Measurements from ENCODE around the gene NEURL3. TPM values are rescaled to one million over a fixed set of nuclear protein-coding genes. Genes with fewer than 3 reads are reported as not detected.
A peak's percentile ranks its signal among the peaks of the same experiment; 100 is the strongest.
"Not testable (repeated sequence)": the region's sequence is repeated elsewhere in the genome, so short reads cannot be mapped to it uniquely, and the experiment has no call there.

NEURL3 gene
- total RNA-seq, 1 donor from 2014 or later = 0.51 TPM

GRCh38 chr2:96506016-96506906 is 1.1 kb upstream of the NEURL3 start:
- no peak for DNase-seq

GRCh38 chr2:96503637-96504243 is 1.4 kb downstream of the NEURL3 start:
- DNase-seq = no peak

- peak; percentile 30 for DNase-seq
Observed at GRCh38 chr2:96502891-96503636, 2.1 kb downstream of the NEURL3 start.

DNA sequence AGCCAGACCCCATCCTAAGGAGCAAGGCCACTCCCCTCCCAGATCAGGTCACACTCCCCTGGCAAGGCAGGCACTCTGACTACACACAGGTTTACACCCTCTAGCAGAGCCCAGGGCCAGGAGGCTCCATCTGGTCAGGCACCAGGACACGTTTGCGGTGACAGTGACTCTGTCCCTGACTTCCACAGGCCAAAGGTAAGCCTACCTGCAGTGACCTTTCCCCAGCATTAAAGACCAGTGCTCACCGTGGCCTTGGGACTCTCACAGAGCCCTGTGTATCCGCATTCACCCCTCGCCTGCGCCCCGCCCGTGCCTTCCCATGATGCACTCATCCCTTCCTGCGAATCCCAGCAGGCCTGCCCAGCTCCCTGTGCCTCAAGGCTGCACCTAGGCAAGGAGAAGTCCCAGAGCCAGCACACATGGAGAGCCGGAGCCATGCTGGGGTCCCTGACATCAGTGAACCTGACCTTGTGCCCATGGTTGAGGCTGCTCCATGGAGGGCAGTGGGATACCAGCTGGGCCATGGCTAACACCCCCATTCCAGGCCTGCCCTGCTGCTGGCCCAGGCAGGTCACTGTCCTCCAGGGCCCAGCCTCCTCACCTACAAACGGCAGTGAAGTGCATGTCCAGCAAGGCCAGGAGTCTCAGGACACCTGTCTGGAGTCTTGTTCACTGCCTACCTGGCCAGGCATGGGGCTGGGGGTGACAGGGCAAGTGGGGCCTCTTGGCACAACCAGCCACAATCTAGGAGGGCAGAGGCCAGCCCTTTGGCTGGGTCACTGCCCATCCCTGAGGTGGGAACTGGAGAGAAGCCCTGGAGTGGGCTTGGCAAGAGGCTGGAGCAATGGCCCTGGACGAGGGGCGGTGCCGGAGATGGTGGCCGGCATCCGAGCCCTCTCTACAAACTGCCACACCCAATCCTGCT is 3.0 kb downstream of the NEURL3 start:
- no peak for DNase-seq

GRCh38 chr2:96501471-96501874 is 3.7 kb downstream of the NEURL3 start:
- DNase-seq = peak; percentile 56

DNA sequence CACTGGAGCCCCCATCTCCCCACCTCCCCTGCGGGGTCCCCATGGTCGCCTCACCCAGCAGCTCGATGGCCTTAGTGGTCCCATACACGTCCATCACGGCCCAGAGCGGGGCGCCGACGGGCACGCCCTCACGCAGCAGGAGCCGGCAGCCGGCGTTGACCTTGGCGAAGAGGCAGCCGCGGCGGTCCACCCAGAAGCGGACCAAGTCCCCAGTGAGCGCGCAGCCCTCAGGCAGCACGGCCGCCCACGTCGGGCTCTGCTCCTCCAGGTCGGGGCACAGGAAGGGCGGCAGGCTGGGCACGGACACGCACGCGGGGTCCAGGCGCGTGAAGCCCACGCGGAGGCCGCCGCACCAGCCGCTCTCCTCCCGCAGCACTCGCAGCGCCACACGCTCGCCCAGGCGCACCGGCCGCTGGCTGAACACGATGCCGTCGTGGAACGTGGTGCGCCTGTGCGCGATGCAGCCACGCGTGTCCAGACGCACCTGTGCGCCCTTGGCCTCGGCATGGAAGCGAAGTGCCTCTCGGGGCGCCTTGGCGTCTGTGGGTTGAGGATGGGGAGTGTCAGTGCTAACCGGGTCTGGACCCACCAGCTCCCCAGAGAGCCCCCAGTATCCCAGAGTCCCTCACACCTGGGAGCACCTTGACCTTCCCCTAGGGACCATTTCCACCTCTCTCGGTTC is 4.6 kb downstream of the NEURL3 start:
- no peak for DNase-seq

DNA sequence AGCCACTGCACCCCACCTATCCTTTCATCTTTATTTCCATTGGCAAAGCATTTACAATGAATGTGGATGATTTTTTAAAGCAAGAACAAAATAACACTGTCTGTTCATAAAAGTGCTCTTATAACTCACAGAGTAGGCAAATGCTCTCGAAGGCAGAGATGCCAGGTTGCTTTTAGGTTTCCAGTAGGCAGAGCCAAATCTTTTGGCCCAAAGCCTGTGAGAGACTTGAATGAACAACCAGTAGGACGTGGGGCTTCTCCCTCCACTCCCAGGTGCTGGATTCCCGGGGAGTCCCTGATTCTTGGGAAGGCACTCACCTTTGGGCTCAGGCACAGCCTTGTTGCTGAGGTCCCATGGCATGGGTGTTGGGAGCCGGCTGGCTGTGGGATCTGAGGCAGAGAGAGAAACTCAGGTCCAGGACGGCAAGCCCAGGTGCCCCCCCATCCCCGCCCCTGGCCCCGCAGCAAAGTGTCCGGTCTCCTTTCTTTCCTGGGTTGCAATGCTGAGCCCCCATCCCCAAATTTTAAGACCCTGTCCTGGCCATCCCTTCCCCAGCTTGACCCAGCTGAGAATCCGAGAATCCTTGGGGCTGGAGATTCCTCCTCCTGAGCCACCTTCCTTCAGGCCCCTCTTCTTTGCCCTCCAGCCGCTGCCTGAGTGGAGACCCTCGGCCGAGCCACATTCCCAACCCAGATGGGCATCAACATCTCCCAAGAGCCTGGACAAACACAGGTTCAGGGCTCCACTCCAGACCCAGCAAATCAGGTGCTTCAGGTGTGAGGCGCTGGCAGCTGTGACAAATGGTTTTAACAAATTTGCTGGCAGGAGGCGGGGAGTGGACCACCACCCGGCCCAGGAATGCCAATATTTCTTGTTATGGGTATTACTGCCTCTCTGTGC is 5.8 kb downstream of the NEURL3 start:
- DNase-seq = no peak

DNA sequence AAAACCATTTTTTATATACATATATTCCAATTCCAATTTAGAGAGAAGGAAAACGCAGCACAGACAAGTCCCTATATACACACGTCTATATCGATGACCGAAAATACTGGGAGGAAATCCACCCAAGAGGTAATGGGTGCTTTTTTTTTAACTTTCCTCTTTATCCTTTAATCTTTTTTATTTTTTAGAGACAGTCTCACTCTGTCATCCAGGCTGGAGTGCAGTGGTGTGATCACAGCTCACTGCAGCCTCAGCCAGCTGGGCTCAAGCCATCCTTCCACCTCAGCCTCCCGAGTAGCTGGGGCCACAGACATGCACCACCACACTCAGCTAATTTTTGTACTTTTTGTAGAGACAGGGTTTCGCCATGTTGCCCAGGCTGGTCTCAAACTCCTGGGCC is 6.5 kb downstream of the NEURL3 start:
- DNase-seq = not testable (repeated sequence)

DNA sequence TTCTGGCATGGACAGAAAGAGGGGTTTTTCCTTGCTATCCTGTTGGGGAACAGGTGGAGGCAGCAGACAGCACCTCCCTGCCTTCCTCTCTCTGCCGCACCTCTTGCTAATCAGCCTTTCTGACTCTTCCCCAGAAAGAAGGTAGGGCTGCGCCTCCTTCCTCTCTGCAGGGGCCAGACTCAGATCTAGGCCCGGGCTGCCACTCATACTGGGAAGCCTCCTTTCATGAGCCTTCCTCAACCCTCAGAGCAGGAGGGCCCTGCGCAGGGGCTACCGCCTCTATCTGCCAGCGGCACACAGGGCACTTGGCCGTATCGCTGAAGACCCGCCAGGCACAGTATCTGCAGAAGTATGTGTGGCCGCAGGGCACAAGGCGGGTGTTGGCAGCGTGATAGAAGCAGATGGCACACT is 7.1 kb downstream of the NEURL3 start:
- no peak for DNase-seq

- peak; percentile 69 for DNase-seq
Observed at GRCh38 chr2:96495982-96496629, 9.1 kb downstream of the NEURL3 start.

DNA sequence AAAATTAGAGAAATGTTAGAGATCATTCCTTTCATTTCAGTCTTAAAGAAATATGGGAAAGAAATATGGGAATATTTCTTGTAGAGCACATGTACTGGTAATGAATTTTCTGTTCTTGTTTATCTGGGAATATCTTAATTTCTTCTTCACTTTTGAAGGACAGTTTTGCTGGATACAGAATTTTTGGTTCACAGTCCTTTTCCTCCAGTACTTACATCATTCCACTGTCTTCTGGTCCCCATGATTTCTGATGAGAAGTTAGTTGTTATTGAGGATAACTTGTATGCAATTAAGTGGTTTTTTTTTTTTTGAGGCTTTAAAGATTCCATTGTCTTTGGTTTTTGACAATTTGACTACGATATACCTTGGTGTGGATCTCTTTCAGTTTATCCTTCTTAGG is 11.0 kb downstream of the NEURL3 start:
- no peak for DNase-seq

- DNase-seq = no peak
Observed at GRCh38 chr2:96493072-96493471, 12.1 kb downstream of the NEURL3 start.

DNA sequence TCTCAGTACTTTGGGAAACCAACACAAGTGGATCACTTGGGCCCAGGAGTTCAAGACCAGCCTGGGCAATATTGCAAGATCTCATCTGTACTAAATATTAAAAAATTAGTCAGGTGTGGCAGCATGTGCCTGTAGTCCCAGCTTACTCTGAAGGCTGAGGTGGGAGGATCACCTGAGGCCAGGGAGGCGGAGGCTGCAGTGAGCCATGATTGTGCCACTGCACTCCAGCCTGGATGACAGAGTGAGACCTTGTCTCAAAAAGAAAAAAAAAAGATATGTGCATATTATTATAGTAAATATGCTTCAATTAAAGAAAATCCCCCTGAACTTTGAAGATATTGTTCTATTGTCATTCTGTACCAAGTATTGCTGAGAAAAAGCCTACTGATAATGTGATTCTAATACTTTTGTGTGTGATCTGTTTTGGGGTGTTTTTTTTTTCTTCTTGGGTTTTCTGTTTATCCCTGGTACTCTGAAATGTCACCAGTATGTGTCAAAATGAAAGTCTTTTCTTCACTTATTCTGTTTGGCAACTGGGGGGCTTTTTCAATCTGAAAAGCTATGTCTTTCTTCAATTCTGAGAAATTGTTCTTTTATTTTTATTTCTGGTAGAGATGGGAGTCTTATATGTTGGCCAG is 13.2 kb downstream of the NEURL3 start:
- no peak for DNase-seq

DNA sequence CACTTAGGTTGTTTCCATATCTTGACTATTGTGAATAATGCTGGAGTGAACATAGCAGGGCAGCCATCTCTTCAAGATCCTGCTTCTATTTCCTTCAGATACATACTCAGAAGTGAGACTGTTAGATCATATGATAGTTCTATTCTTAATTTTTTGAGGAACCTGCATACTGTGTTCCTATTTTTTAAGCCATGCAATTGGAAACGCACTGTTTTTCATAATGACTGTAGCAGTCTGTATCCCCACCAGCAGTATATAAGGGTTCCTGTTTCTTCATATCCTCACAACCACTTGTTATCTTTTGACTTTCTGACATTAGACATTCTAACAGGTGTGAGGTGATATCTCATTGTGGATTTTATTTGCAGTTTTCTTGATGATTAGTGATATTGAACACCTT is 15.5 kb downstream of the NEURL3 start:
- DNase-seq = no peak

- DNase-seq = no peak
Observed at GRCh38 chr2:96489261-96489660, 15.9 kb downstream of the NEURL3 start.

DNA sequence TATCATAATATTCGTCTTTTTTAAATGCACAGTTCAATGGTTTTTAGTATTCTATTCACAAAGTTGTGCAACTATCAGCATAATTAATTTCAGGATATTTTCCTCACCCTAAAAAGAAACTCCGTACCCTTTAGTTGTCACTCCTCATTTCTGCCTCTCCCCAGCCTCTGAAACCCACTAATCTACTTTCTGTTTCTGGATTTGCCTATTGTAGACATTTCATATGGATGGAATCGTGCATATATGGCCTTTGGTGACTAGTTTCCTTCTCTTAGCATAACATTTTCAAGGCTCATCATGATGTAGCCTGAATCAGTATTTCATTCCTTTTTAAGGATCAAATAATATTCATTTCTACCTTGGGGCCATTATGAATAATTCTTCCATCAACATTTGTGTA is 18.5 kb downstream of the NEURL3 start:
- DNase-seq = no peak

GRCh38 chr2:96485751-96486651 is 19.2 kb downstream of the NEURL3 start:
- DNase-seq = peak; percentile 97

GRCh38 chr2:96485350-96485749 is 19.8 kb downstream of the NEURL3 start:
- no peak for DNase-seq
